HepG2 (cell line): ENCODE measurements around the gene NPBWR2. TPM values are rescaled to one million over a fixed set of nuclear protein-coding genes. Genes with fewer than 3 reads are reported as not detected.

Experiments
- KDM5A ChIP-seq: fragments of 200-600 bp; sonication (generic); IDR thresholded peaks from 2 replicates; pipeline ENCODE4 v1.7.0; 2018; ENCODE audit warnings: antibody characterized with exemption, mild to moderate bottlenecking, low read length, borderline replicate concordance
- MXD4 ChIP-seq: IDR thresholded peaks from 2 replicates; pipeline ENCODE4 v1.6.1; 2016; ENCODE audit warnings: mild to moderate bottlenecking, missing biosample characterization, missing genetic modification reagents
- PBX3 ChIP-seq: sonication (generic); formaldehyde crosslinking; IDR thresholded peaks from 2 replicates; pipeline ENCODE4 v1.8.1; 2023; ENCODE audit warnings: missing genetic modification reagents, inconsistent platforms, borderline replicate concordance
- SP140L ChIP-seq: sonication (generic); formaldehyde crosslinking; IDR thresholded peaks from 2 replicates; pipeline ENCODE4 v1.4.0; 2020; ENCODE audit warnings: missing genetic modification reagents, borderline replicate concordance
- SP5 ChIP-seq: IDR thresholded peaks from 2 replicates; pipeline ENCODE4 v1.6.1; 2016; ENCODE audit warnings: low read depth, borderline replicate concordance
- UBTF ChIP-seq: sonication (generic); formaldehyde crosslinking; IDR thresholded peaks from 2 replicates; pipeline ENCODE4 v1.4.0; 2020; ENCODE audit warnings: mild to moderate bottlenecking, missing genetic modification reagents
- ZNF549 ChIP-seq: sonication (generic); formaldehyde crosslinking; IDR thresholded peaks from 2 replicates; pipeline ENCODE4 v1.5.0; 2020; ENCODE audit warnings: missing genetic modification reagents
- polyA plus RNA-seq, 8 experiments: library from polyadenylated mRNA; depleted of rRNA in 3 of 8; stranded (reverse) in 7 of 8; unstranded in 1 of 8; fragments of >200 nt; fragmentation: Illumina TruSeq in 4 of 8; extraction: Trizol in 4 of 8; gene quantifications; 2 replicates each; pipeline versions ENCODE4 v1.2.1 to v1.2.3, GENCODE V29; 2011 to 2016; ENCODE audit warnings: low read depth in 4 of 8, missing spikeins in 1 of 8, mixed read lengths in 1 of 8; ENCODE audit not compliant: insufficient read depth in 1 of 8
- total RNA-seq, 5 experiments: library from RNA; depleted of rRNA; stranded (reverse); fragments of >200 nt; fragmentation: Illumina TruSeq; extraction: Trizol; gene quantifications; 2 replicates each; pipeline ENCODE4 v1.2.3, GENCODE V29; 2016; ENCODE audit warnings: low read depth in 1 of 5
- TF ChIP-seq, protein P1 (sequence below): sonication (generic); formaldehyde crosslinking; IDR thresholded peaks from 2 replicates; pipeline ENCODE4 v1.9.0; 2021; ENCODE audit warnings: mild to moderate bottlenecking, missing genetic modification reagents
- TF ChIP-seq, protein P2 (sequence below): sonication (generic); formaldehyde crosslinking; IDR thresholded peaks from 2 replicates; pipeline ENCODE4 v1.9.0; 2022; ENCODE audit warnings: missing genetic modification reagents, mild to moderate bottlenecking, borderline replicate concordance
- TF ChIP-seq, protein P3 (sequence below): sonication (generic); formaldehyde crosslinking; IDR thresholded peaks from 2 replicates; pipeline ENCODE4 v1.5.1; 2020; ENCODE audit warnings: mild to moderate bottlenecking, missing genetic modification reagents, moderate library complexity

Gene NPBWR2
- total and polyA plus RNA-seq, 2 of the 13 experiments (the other 11 are each of a cell fraction or from before 2014, with no cell fraction given): not detected

- TF ChIP-seq, protein P1, sequence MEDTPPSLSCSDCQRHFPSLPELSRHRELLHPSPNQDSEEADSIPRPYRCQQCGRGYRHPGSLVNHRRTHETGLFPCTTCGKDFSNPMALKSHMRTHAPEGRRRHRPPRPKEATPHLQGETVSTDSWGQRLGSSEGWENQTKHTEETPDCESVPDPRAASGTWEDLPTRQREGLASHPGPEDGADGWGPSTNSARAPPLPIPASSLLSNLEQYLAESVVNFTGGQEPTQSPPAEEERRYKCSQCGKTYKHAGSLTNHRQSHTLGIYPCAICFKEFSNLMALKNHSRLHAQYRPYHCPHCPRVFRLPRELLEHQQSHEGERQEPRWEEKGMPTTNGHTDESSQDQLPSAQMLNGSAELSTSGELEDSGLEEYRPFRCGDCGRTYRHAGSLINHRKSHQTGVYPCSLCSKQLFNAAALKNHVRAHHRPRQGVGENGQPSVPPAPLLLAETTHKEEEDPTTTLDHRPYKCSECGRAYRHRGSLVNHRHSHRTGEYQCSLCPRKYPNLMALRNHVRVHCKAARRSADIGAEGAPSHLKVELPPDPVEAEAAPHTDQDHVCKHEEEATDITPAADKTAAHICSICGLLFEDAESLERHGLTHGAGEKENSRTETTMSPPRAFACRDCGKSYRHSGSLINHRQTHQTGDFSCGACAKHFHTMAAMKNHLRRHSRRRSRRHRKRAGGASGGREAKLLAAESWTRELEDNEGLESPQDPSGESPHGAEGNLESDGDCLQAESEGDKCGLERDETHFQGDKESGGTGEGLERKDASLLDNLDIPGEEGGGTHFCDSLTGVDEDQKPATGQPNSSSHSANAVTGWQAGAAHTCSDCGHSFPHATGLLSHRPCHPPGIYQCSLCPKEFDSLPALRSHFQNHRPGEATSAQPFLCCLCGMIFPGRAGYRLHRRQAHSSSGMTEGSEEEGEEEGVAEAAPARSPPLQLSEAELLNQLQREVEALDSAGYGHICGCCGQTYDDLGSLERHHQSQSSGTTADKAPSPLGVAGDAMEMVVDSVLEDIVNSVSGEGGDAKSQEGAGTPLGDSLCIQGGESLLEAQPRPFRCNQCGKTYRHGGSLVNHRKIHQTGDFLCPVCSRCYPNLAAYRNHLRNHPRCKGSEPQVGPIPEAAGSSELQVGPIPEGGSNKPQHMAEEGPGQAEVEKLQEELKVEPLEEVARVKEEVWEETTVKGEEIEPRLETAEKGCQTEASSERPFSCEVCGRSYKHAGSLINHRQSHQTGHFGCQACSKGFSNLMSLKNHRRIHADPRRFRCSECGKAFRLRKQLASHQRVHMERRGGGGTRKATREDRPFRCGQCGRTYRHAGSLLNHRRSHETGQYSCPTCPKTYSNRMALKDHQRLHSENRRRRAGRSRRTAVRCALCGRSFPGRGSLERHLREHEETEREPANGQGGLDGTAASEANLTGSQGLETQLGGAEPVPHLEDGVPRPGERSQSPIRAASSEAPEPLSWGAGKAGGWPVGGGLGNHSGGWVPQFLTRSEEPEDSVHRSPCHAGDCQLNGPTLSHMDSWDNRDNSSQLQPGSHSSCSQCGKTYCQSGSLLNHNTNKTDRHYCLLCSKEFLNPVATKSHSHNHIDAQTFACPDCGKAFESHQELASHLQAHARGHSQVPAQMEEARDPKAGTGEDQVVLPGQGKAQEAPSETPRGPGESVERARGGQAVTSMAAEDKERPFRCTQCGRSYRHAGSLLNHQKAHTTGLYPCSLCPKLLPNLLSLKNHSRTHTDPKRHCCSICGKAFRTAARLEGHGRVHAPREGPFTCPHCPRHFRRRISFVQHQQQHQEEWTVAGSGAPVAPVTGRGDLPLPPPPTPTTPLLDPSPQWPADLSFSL (CRISPR knock-in tag): no peak
- peak; percentile 68 for TF ChIP-seq UBTF (CRISPR knock-in tag)
- no peak for TF ChIP-seq SP140L (CRISPR knock-in tag)
- TF ChIP-seq, protein P2, sequence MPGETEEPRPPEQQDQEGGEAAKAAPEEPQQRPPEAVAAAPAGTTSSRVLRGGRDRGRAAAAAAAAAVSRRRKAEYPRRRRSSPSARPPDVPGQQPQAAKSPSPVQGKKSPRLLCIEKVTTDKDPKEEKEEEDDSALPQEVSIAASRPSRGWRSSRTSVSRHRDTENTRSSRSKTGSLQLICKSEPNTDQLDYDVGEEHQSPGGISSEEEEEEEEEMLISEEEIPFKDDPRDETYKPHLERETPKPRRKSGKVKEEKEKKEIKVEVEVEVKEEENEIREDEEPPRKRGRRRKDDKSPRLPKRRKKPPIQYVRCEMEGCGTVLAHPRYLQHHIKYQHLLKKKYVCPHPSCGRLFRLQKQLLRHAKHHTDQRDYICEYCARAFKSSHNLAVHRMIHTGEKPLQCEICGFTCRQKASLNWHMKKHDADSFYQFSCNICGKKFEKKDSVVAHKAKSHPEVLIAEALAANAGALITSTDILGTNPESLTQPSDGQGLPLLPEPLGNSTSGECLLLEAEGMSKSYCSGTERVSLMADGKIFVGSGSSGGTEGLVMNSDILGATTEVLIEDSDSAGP (CRISPR knock-in tag): 0 out of 2 replicates have a peak, but pooled peaks have one; percentile 24
- no peak for TF ChIP-seq MXD4 (CRISPR knock-in tag)
- TF ChIP-seq SP5 (CRISPR knock-in tag): no peak
- no peak for TF ChIP-seq KDM5A
- TF ChIP-seq, protein P3, sequence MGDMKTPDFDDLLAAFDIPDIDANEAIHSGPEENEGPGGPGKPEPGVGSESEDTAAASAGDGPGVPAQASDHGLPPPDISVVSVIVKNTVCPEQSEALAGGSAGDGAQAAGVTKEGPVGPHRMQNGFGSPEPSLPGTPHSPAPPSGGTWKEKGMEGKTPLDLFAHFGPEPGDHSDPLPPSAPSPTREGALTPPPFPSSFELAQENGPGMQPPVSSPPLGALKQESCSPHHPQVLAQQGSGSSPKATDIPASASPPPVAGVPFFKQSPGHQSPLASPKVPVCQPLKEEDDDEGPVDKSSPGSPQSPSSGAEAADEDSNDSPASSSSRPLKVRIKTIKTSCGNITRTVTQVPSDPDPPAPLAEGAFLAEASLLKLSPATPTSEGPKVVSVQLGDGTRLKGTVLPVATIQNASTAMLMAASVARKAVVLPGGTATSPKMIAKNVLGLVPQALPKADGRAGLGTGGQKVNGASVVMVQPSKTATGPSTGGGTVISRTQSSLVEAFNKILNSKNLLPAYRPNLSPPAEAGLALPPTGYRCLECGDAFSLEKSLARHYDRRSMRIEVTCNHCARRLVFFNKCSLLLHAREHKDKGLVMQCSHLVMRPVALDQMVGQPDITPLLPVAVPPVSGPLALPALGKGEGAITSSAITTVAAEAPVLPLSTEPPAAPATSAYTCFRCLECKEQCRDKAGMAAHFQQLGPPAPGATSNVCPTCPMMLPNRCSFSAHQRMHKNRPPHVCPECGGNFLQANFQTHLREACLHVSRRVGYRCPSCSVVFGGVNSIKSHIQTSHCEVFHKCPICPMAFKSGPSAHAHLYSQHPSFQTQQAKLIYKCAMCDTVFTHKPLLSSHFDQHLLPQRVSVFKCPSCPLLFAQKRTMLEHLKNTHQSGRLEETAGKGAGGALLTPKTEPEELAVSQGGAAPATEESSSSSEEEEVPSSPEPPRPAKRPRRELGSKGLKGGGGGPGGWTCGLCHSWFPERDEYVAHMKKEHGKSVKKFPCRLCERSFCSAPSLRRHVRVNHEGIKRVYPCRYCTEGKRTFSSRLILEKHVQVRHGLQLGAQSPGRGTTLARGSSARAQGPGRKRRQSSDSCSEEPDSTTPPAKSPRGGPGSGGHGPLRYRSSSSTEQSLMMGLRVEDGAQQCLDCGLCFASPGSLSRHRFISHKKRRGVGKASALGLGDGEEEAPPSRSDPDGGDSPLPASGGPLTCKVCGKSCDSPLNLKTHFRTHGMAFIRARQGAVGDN (CRISPR knock-in tag): peak; percentile 64
- no peak for TF ChIP-seq PBX3
- no peak for TF ChIP-seq ZNF549 (CRISPR knock-in tag)
These were observed 27.2 kb downstream of the NPBWR2 start, which contains the start of gene OPRL1 (continued) for GRCh38 chr20:64080013-64080812.
